PC-9 (cell line): ENCODE measurements around the gene MAPKAP1. TPM values are rescaled to one million over a fixed set of nuclear protein-coding genes. Genes with fewer than 3 reads are reported as not detected.

Experiments used
- BruUV-seq: library from RNA; stranded (reverse); fragments of 400-500 nt; replicated peaks from 2 replicates; lab custom pipeline; 2021; lab: Mats Ljungman, UMichigan
- CTCF ChIA-PET: fragments of 300-600 bp; sonication (Branson Sonifier 250); formaldehyde crosslinking; loops from one replicate; lab custom pipeline; 2022; ENCODE audit warnings: antibody characterized with exemption; lab: Charles Lee
- POLR2A ChIA-PET: fragments of 300-600 bp; sonication (Branson Sonifier 250); formaldehyde crosslinking; loops from one replicate; lab custom pipeline; 2022; ENCODE audit warnings: antibody characterized with exemption; ENCODE audit not compliant: unreplicated experiment; lab: Charles Lee
- DNase-seq, 2 experiments: peaks; one replicate each; pipeline versions ENCODE4 v3.0.0 to v3.0.0-alpha.2; 2015 to 2022; ENCODE audit warnings: mixed read lengths in 1 of 2
- H2AFZ ChIP-seq: fragments of 200-600 bp; sonication (generic); 2 replicates; pipeline ENCODE4 v1.8.1; 2017; ENCODE audit warnings: antibody characterized with exemption
- H3F3A ChIP-seq: fragments of 200-600 bp; sonication (generic); 2 replicates; pipeline ENCODE4 v1.8.1; 2017; ENCODE audit warnings: antibody characterized with exemption, mild to moderate bottlenecking, low read depth; ENCODE audit not compliant: insufficient read depth
- H3K27ac ChIP-seq: fragments of 200-600 bp; sonication (generic); 2 replicates; pipeline ENCODE4 v1.6.1; 2016; ENCODE audit warnings: mixed run types
- H3K27me3 ChIP-seq: fragments of 200-600 bp; sonication (generic); 2 replicates; pipeline ENCODE4 v1.6.1; 2016; ENCODE audit warnings: low read depth, mixed run types; ENCODE audit not compliant: insufficient read depth
- H3K36me3 ChIP-seq: fragments of 200-600 bp; sonication (generic); 2 replicates; pipeline ENCODE4 v1.6.1; 2016; ENCODE audit warnings: low read depth, mixed run types
- H3K4me1 ChIP-seq: fragments of 200-600 bp; sonication (generic); replicated peaks from 2 replicates; pipeline ENCODE4 v1.6.1; 2016; ENCODE audit warnings: mixed run types; ENCODE audit not compliant: insufficient read depth
- H3K4me2 ChIP-seq: fragments of 200-600 bp; sonication (generic); 2 replicates; pipeline ENCODE4 v1.6.1; 2017; ENCODE audit warnings: mixed run types
- H3K4me3 ChIP-seq: fragments of 200-600 bp; sonication (generic); 2 replicates; pipeline ENCODE4 v1.6.1; 2016; ENCODE audit warnings: mixed run types
- H3K79me2 ChIP-seq: fragments of 200-600 bp; sonication (generic); 2 replicates; pipeline ENCODE4 v1.6.1; 2017; ENCODE audit warnings: low read depth, mixed run types
- H3K9me2 ChIP-seq: fragments of 200-600 bp; sonication (generic); 2 replicates; pipeline ENCODE4 v1.8.1; 2017; ENCODE audit warnings: mild to moderate bottlenecking; ENCODE audit not compliant: insufficient read depth
- H3K9me3 ChIP-seq: fragments of 200-600 bp; sonication (generic); 2 replicates; pipeline ENCODE4 v1.8.1; 2016; ENCODE audit warnings: low read depth; ENCODE audit not compliant: insufficient read depth
- H4K20me1 ChIP-seq: fragments of 200-600 bp; sonication (generic); 2 replicates; pipeline ENCODE4 v1.8.1; 2017; ENCODE audit not compliant: insufficient read depth
- EZH2 ChIP-seq: fragments of 200-600 bp; sonication (generic); IDR thresholded peaks from 2 replicates; pipeline ENCODE4 v1.8.0; 2017; ENCODE audit warnings: antibody characterized with exemption, low read depth
- intact Hi-C: fragments of 100-400 bp; cut with micrococcal nuclease; formaldehyde crosslinking; loops from one replicate; pipeline ENCODE4 v1.10.0; 2022; ENCODE audit not compliant: unreplicated experiment
- total RNA-seq: library from RNA; stranded (reverse); gene quantifications from 2 replicates; pipeline ENCODE4 v1.2.3, GENCODE V29; 2021
- TF ChIP-seq, protein P1 (sequence below): fragments of 200-600 bp; sonication (generic); conservative IDR thresholded peaks from 2 replicates; pipeline ENCODE4 v1.6.1; 2017; ENCODE audit warnings: mixed run types, antibody characterized with exemption, mild to moderate bottlenecking, moderate library complexity

Gene MAPKAP1
- total RNA-seq, 1 experiment from 2014 or later = 115 TPM

DNA sequence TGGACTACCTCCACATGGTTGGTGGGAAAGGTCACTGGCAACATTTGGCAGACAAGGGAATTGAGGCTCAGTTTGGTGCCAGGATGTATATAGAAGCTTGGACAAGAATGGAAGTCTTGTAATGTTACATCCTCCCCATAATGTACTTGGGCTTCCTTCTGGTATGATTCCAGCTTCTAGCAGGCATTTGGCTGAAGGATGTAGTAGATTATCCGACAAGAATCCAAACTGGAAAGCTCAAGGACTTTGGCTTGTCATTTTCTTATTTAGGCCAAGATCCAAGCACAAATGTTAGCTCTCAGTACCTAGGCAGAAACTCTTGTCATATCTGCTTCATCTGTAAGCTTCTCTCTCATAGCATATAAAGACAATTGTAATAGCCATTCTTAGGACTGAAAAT lies 209.1 kb downstream of the MAPKAP1 start:
- Histone ChIP-seq H4K20me1 (no peaks in the 10 kb centered on the region), H2AFZ (no peak overlapping the region), H3K9me3 (no peaks in the 10 kb centered on the region), H3F3A (no peaks in the 10 kb centered on the region), H3K36me3 (no peaks in the 10 kb centered on the region), H3K4me2 (no peak overlapping the region), H3K27me3 (no peaks in the 10 kb centered on the region), H3K4me1 (peaks cover 22% of the 10 kb centered on the region), H3K4me3 (no peak overlapping the region), H3K27ac (no peak overlapping the region), H3K79me2 (no peaks in the 10 kb centered on the region), H3K9me2 (no peaks in the 10 kb centered on the region)
- intact Hi-C loops = loop anchor here (2.0 kb wide), 1 partner anchor 15 kb away; no protein-coding TSS in a partner anchor
- no TSS peak for BruUV-seq
- DNase-seq = no peak
- no peak for TF ChIP-seq EZH2
- TF ChIP-seq, protein P1, sequence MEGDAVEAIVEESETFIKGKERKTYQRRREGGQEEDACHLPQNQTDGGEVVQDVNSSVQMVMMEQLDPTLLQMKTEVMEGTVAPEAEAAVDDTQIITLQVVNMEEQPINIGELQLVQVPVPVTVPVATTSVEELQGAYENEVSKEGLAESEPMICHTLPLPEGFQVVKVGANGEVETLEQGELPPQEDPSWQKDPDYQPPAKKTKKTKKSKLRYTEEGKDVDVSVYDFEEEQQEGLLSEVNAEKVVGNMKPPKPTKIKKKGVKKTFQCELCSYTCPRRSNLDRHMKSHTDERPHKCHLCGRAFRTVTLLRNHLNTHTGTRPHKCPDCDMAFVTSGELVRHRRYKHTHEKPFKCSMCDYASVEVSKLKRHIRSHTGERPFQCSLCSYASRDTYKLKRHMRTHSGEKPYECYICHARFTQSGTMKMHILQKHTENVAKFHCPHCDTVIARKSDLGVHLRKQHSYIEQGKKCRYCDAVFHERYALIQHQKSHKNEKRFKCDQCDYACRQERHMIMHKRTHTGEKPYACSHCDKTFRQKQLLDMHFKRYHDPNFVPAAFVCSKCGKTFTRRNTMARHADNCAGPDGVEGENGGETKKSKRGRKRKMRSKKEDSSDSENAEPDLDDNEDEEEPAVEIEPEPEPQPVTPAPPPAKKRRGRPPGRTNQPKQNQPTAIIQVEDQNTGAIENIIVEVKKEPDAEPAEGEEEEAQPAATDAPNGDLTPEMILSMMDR = no peak
- ChIA-PET CTCF (no interaction called here), POLR2A (no interaction called here)

DNA sequence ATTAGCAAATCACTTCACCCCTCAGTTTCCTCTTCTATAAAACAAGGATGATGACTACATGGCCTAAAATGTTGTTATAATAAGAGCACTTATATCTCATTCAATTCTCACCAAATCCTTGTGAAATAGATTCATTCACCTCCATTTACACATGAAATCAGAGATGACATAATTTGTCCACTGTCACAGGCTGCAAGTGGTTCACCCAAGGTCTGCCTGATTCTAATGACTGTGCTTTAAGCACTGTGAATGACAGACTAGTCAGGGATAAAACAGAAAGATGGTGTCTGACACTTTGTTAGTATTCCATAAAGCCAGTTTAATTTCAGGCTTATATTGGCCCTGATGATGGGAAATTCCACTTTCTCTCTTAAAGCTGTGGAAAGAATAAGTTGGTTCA lies 209.5 kb downstream of the MAPKAP1 start:
- BruUV-seq = no TSS peak
- Histone ChIP-seq H3K27ac (no peak overlapping the region), H3K79me2 (no peaks in the 10 kb centered on the region), H2AFZ (no peak overlapping the region), H3K4me1 (peaks cover 22% of the 10 kb centered on the region), H3K4me3 (no peak overlapping the region), H3K36me3 (no peaks in the 10 kb centered on the region), H3K27me3 (no peaks in the 10 kb centered on the region), H3K9me2 (no peaks in the 10 kb centered on the region), H3F3A (no peaks in the 10 kb centered on the region), H3K4me2 (no peak overlapping the region), H4K20me1 (no peaks in the 10 kb centered on the region), H3K9me3 (no peaks in the 10 kb centered on the region)
- DNase-seq = no peak
- TF ChIP-seq, protein P1 = no peak
- TF ChIP-seq EZH2 = no peak
- POLR2A ChIA-PET = no interaction called here
- intact Hi-C loops = loop anchor here (2.0 kb wide), 1 partner anchor 15 kb away; no protein-coding TSS in a partner anchor
- CTCF ChIA-PET = no interaction called here

DNA sequence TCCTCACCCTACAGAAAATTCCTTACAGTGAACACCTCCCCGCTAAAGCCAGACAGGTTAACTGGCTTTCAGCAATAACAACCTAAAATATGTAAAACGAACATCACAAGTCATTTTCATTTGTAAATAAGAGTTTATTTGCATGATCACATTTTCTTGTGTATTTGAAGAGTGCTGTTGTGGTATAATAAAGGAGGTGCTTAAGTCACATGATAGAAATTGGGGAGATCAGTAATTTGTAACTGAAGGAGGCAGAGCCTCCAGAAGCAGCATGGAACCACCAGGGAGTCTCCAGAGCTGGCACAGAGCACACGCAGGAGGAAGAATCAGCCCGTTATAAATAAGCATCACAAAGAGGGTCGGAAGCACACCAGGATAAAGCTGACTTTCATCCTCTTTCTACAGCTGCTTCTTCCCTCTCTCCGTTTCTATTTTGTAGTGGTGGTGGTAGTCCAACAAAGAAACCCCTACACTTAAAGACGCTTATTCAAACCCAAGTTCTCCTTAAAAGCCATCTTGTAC lies 210.6 kb downstream of the MAPKAP1 start:
- no peak overlapping the region for H3K27ac ChIP-seq
- BruUV-seq = no TSS peak
- H3K4me1 ChIP-seq = peaks cover 22% of the 10 kb centered on the region
- H2AFZ ChIP-seq = no peak overlapping the region
- no peak for DNase-seq
- no peaks in the 10 kb centered on the region for H3K9me3 ChIP-seq
- no peaks in the 10 kb centered on the region for H3F3A ChIP-seq
- no peaks in the 10 kb centered on the region for H3K36me3 ChIP-seq
- H4K20me1 ChIP-seq = no peaks in the 10 kb centered on the region
- no peaks in the 10 kb centered on the region for H3K79me2 ChIP-seq
- CTCF ChIA-PET = interaction anchor here (0.7 kb wide), 1 partner anchor 1037 kb away, joined by 3 read pairs; no protein-coding TSS in a partner anchor
- H3K27me3 ChIP-seq = no peaks in the 10 kb centered on the region
- intact Hi-C loops = loop anchor here (2.0 kb wide), 1 partner anchor 16 kb away; no protein-coding TSS in a partner anchor
- POLR2A ChIA-PET = interaction anchor here (0.7 kb wide), 1 partner anchor 22 kb away, joined by 5 read pairs; no protein-coding TSS in a partner anchor
- H3K4me2 ChIP-seq = no peak overlapping the region
- TF ChIP-seq, protein P1 = no peak
- TF ChIP-seq EZH2 = no peak
- no peaks in the 10 kb centered on the region for H3K9me2 ChIP-seq
- H3K4me3 ChIP-seq = no peak overlapping the region
